22Rv1 (cell line): ENCODE measurements around the gene LZTS3.

Experiments
- ZFX ChIP-seq: fragments of 450-650 bp; IDR thresholded peaks from 2 replicates; pipeline ENCODE4 v1.6.1; 2017; ENCODE audit warnings: antibody characterized with exemption, borderline replicate concordance
- TF ChIP-seq, protein P1 (sequence below): fragments of 450-650 bp; IDR thresholded peaks from 2 replicates; pipeline ENCODE4 v1.5.1; 2017; ENCODE audit warnings: mild to moderate bottlenecking

DNA sequence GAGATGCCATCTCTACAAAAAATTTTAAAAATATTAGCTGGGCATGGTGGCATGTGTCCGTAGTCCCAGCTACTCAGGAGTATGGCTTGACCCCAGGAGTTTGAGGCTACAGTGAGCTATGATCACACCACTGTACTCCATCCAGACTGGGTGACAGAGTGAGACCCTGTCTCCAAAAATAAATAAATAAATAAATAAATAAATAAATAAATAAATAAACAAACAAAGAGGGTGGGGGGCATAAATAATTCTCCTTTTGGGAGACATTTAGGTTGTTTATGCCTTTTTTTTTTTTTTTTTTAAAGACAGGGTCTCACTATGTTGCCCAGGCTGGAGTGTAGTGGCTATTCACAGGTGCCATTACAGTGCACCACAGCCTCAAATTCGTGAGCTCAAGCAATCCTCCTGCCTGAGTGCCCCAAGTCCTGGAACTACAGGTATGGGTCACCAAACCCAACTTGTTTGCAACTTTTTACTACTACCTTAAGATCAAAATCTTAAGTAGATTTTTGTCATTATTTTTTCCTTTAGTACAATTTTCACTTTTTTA lies 43.2 kb downstream of the LZTS3 start:
- TF ChIP-seq, protein P1, sequence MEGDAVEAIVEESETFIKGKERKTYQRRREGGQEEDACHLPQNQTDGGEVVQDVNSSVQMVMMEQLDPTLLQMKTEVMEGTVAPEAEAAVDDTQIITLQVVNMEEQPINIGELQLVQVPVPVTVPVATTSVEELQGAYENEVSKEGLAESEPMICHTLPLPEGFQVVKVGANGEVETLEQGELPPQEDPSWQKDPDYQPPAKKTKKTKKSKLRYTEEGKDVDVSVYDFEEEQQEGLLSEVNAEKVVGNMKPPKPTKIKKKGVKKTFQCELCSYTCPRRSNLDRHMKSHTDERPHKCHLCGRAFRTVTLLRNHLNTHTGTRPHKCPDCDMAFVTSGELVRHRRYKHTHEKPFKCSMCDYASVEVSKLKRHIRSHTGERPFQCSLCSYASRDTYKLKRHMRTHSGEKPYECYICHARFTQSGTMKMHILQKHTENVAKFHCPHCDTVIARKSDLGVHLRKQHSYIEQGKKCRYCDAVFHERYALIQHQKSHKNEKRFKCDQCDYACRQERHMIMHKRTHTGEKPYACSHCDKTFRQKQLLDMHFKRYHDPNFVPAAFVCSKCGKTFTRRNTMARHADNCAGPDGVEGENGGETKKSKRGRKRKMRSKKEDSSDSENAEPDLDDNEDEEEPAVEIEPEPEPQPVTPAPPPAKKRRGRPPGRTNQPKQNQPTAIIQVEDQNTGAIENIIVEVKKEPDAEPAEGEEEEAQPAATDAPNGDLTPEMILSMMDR = no peak
- no peak for TF ChIP-seq ZFX
